ENCODE measurements around the gene SNAPC1. TPM values are rescaled to one million over a fixed set of nuclear protein-coding genes. Genes with fewer than 3 reads are reported as not detected.

Gene SNAPC1
- 17.5 and 27.8 TPM in 2 replicates for total RNA-seq (ENCODE audit: low replicate concordance)

- peak within 1 kb of the TSS; percentile 74 for H3K4me3 ChIP-seq
- peaks cover 34% of the 10 kb centered on the region for H4K20me1 ChIP-seq (ENCODE audit: low read depth)
- Mint-ChIP-seq H3K27me3 (ENCODE audit: insufficient read depth, low read depth) (peaks cover 7% of the 10 kb centered on the region), H3K36me3 (peaks cover 7% of the 10 kb centered on the region), H3K4me1 (peaks cover 34% of the 10 kb centered on the region), H3K4me3 (peak within 1 kb of the TSS; percentile 97), H3K27ac (peak within 1 kb of the TSS; percentile 98), H3K9me3 (no peaks in the 10 kb centered on the region)
- no peaks in the 10 kb centered on the region for H3K27me3 ChIP-seq
- peaks cover 33% of the 10 kb centered on the region for H3K4me1 ChIP-seq
- TF ChIP-seq CTCF (IDR thresholded peaks at IDR 0.05) (no peak), EZH2 (IDR thresholded peaks at IDR 0.05) (no peak), EZH2phosphoT487 (IDR thresholded peaks at IDR 0.05) (no peak)
- peak within 1 kb of the TSS; percentile 76 for H3K27ac ChIP-seq
- peak; percentile 100 for DNase-seq (ENCODE audit: low spot score)
- H3K9me3 ChIP-seq (ENCODE audit: low read depth) = no peaks in the 10 kb centered on the region
- peak within 1 kb of the TSS; percentile 83 for H3K4me2 ChIP-seq
- peak within 1 kb of the TSS; percentile 96 for H2AFZ ChIP-seq (replicated peaks)
- H3K79me2 ChIP-seq (ENCODE audit: low read depth) = peaks cover 48% of the 10 kb centered on the region
- H3K9ac ChIP-seq = peak within 1 kb of the TSS; percentile 41
- peaks cover 5% of the 10 kb centered on the region for H3K36me3 ChIP-seq
- peaks cover 22% of the 10 kb centered on the region for H3F3A ChIP-seq (ENCODE audit: low read depth)
Measured at GRCh38 chr14:61761959-61762786, at the start of gene SNAPC1. TSS of gene SNAPC1 (plus strand) at chr14:61762420. CDS start at chr14:61762461, 41 bp downstream.

GRCh38 chr14:61713724-61714437 lies 48.3 kb upstream of the SNAPC1 start:
- Histone ChIP-seq H3K27me3 (no peaks in the 10 kb centered on the region), H3K79me2 (ENCODE audit: low read depth) (peaks cover 100% of the 10 kb centered on the region), H3K27ac (peak overlapping the region; percentile 12), H4K20me1 (ENCODE audit: low read depth) (peaks cover 100% of the 10 kb centered on the region), H3K4me3 (no peak overlapping the region), H3K4me2 (no peak overlapping the region), H3K36me3 (no peaks in the 10 kb centered on the region), H3K9ac (no peak overlapping the region), H2AFZ (replicated peaks) (no peak overlapping the region), H3K9me3 (ENCODE audit: low read depth) (no peaks in the 10 kb centered on the region), H3K4me1 (peaks cover 49% of the 10 kb centered on the region), H3F3A (ENCODE audit: low read depth) (peaks cover 8% of the 10 kb centered on the region)
- Mint-ChIP-seq H3K4me3 (no peak overlapping the region), H3K4me1 (peaks cover 14% of the 10 kb centered on the region), H3K27me3 (ENCODE audit: insufficient read depth, low read depth) (no peaks in the 10 kb centered on the region), H3K36me3 (peaks cover 12% of the 10 kb centered on the region), H3K9me3 (peaks cover 10% of the 10 kb centered on the region), H3K27ac (no peak overlapping the region)
- DNase-seq (ENCODE audit: low spot score) = no peak
- TF ChIP-seq EZH2phosphoT487 (IDR thresholded peaks at IDR 0.05) = no peak
- TF ChIP-seq CTCF (IDR thresholded peaks at IDR 0.05) = no peak
- no peak for TF ChIP-seq EZH2 (IDR thresholded peaks at IDR 0.05)

- Histone ChIP-seq H3F3A (ENCODE audit: low read depth) (peaks cover 12% of the 10 kb centered on the region), H3K36me3 (peaks cover 7% of the 10 kb centered on the region), H3K79me2 (ENCODE audit: low read depth) (peaks cover 100% of the 10 kb centered on the region), H3K4me2 (no peak overlapping the region), H3K9ac (no peak overlapping the region), H3K27ac (peak overlapping the region; percentile 49), H3K4me3 (no peak overlapping the region), H3K9me3 (ENCODE audit: low read depth) (no peaks in the 10 kb centered on the region), H4K20me1 (ENCODE audit: low read depth) (peaks cover 100% of the 10 kb centered on the region), H2AFZ (replicated peaks) (no peak overlapping the region), H3K27me3 (no peaks in the 10 kb centered on the region), H3K4me1 (peaks cover 44% of the 10 kb centered on the region)
- DNase-seq (ENCODE audit: low spot score) = no peak
- H3K27me3 Mint-ChIP-seq (ENCODE audit: insufficient read depth, low read depth) = no peaks in the 10 kb centered on the region
- H3K4me3 Mint-ChIP-seq = no peak overlapping the region
- H3K4me1 Mint-ChIP-seq = peaks cover 11% of the 10 kb centered on the region
- H3K36me3 Mint-ChIP-seq = peaks cover 4% of the 10 kb centered on the region
- TF ChIP-seq EZH2 (IDR thresholded peaks at IDR 0.05) (no peak), CTCF (IDR thresholded peaks at IDR 0.05) (no peak), EZH2phosphoT487 (IDR thresholded peaks at IDR 0.05) (no peak)
- H3K9me3 Mint-ChIP-seq = no peaks in the 10 kb centered on the region
- H3K27ac Mint-ChIP-seq = no peak overlapping the region
Measured at GRCh38 chr14:61716956-61717355, 45.3 kb upstream of the SNAPC1 start.

Data from neural progenitor cell (in vitro differentiated cells).